ENCODE data around the gene DUSP2. TPM values are rescaled to one million over a fixed set of nuclear protein-coding genes. Genes with fewer than 3 reads are reported as not detected.

Gene DUSP2
- polyA plus RNA-seq, 3 donors: 48.4 to 392 (median 66.1) TPM

GRCh38 chr2:96138179-96139145 is 6.8 kb downstream of the DUSP2 start, which contains the start of gene ASTL:
Gene ASTL (minus strand): TSS chr2:96138502. CDS start chr2:96138436, 66 bp downstream.
- H3K4me3 ChIP-seq (replicated peaks in 1 of 3; ENCODE audit: low read depth in 2 of 3, low read length in 3 of 3): no peak within 1 kb of the TSS
- peaks cover 13% of the 10 kb centered on the region for H3K4me1 Mint-ChIP-seq
- H3K27ac Mint-ChIP-seq: peak within 1 kb of the TSS in 1 of 7 donors; percentile 6
- no peak within 1 kb of the TSS for H2AFZ ChIP-seq (ENCODE audit: insufficient read depth, low read depth, low read length, poor library complexity, severe bottlenecking)
- intact Hi-C loops (cut with micrococcal nuclease): loop anchor here (1.0 to 2.0 kb wide), 3 partner anchors 36 to 128 kb away; partner anchors contain the start of gene CIAO1 (in 1 of the 2)
- H3K9ac ChIP-seq (ENCODE audit: insufficient read depth, low read length, poor library complexity, severe bottlenecking): no peak within 1 kb of the TSS
- no peaks in the 10 kb centered on the region for H3K36me3 ChIP-seq (replicated peaks in 1 of 2; ENCODE audit: control insufficient read depth in 1 of 2, insufficient read depth in 2 of 2, low read length in 2 of 2)
- H3K4me3 Mint-ChIP-seq: no peak within 1 kb of the TSS
- peak; percentile 37 to 56 (median 54) for DNase-seq
- no peak within 1 kb of the TSS for H3K27ac ChIP-seq (ENCODE audit: low read depth in 1 of 2, low read length in 2 of 2)
- no peak within 1 kb of the TSS for H3K4me2 ChIP-seq (replicated peaks; ENCODE audit: extremely low read depth, low read length, poor library complexity, severe bottlenecking)
- no peaks in the 10 kb centered on the region for H3K79me2 ChIP-seq (ENCODE audit: insufficient read depth, low read length)
- no peaks in the 10 kb centered on the region for H3K9me3 ChIP-seq (replicated peaks in 1 of 2; ENCODE audit: control insufficient read depth in 1 of 2, insufficient read depth in 1 of 2, low read length in 2 of 2)
- no peaks in the 10 kb centered on the region for H3K9me3 Mint-ChIP-seq
- H3K27me3 ChIP-seq (ENCODE audit: control insufficient read depth in 2 of 2, insufficient read depth in 2 of 2, low read length in 2 of 2): no peaks in the 10 kb centered on the region
- H4K20me1 ChIP-seq (ENCODE audit: insufficient read depth, low read length): peaks cover 19% of the 10 kb centered on the region
- peaks cover 0 to 4% (median 3%) of the 10 kb centered on the region in 3 donors for H3K27me3 Mint-ChIP-seq (ENCODE audit: low read depth in 3 of 3)
- H3K36me3 Mint-ChIP-seq: peaks cover 3 to 4% of the 10 kb centered on the region in 2 donors
- 52% methylated on average over 6 of the region's 17 CpGs for WGBS (ENCODE audit: insufficient coverage)
- TF ChIP-seq, protein P1, sequence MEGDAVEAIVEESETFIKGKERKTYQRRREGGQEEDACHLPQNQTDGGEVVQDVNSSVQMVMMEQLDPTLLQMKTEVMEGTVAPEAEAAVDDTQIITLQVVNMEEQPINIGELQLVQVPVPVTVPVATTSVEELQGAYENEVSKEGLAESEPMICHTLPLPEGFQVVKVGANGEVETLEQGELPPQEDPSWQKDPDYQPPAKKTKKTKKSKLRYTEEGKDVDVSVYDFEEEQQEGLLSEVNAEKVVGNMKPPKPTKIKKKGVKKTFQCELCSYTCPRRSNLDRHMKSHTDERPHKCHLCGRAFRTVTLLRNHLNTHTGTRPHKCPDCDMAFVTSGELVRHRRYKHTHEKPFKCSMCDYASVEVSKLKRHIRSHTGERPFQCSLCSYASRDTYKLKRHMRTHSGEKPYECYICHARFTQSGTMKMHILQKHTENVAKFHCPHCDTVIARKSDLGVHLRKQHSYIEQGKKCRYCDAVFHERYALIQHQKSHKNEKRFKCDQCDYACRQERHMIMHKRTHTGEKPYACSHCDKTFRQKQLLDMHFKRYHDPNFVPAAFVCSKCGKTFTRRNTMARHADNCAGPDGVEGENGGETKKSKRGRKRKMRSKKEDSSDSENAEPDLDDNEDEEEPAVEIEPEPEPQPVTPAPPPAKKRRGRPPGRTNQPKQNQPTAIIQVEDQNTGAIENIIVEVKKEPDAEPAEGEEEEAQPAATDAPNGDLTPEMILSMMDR (IDR thresholded peaks at IDR 0.05): peak; percentile 52
- peaks cover 0 to 4% of the 10 kb centered on the region in 2 donors for H3K4me1 ChIP-seq (ENCODE audit: control insufficient read depth in 1 of 2, insufficient read depth in 2 of 2, low read length in 2 of 2)

DNA sequence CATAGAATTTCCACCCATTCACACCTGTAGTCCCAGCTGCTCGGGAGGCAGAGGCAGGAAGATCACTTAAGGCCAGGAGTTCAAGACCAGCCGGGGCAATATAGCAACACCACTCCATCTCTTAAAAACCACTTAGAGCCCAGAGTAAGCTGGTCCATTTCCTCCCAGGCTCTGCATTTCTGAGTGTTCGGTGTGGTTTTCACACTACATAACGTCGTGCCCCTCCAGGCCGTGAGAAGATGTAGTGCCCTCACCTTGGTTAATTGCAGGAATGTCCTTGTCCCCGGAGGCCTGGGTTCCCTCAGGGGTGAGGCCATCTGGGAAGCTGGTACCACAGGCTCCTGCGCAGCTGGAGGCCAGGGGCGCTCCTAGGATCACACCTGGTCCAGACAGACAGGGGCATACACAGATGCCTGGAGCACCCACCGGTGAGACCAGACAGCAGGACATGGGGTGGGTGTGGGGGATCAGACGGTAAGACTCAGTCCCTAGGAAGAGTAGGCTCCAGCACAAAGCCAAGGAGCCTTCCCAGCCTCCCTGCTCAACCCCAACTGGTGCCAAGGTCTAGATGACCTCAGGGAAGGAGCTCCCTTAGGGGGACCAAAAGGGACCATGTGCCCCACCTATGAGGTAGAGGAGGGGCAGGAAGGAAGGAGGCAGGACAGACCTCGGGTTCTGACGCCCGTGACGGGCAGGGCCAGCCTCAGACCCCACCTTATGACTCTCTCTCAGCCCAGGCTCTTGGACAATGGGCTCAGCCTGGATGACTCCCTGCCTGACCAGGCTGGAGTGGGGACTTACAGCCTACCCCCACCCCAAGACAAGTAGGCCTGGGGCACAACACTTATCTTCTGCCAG is 7.7 kb downstream of the DUSP2 start:
- H3K27me3 Mint-ChIP-seq (ENCODE audit: low read depth in 3 of 3): peaks cover 0 to 6% (median 3%) of the 10 kb centered on the region in 3 donors
- peaks cover 10% of the 10 kb centered on the region for H4K20me1 ChIP-seq (ENCODE audit: insufficient read depth, low read length)
- no peak overlapping the region for H3K4me3 Mint-ChIP-seq
- no peak overlapping the region for H2AFZ ChIP-seq (ENCODE audit: insufficient read depth, low read depth, low read length, poor library complexity, severe bottlenecking)
- no peak overlapping the region for H3K4me2 ChIP-seq (replicated peaks; ENCODE audit: extremely low read depth, low read length, poor library complexity, severe bottlenecking)
- H3K27ac ChIP-seq (ENCODE audit: low read depth in 1 of 2, low read length in 2 of 2): no peak overlapping the region
- H3K4me1 Mint-ChIP-seq: peaks cover 8% of the 10 kb centered on the region
- no peak overlapping the region for H3K9ac ChIP-seq (ENCODE audit: insufficient read depth, low read length, poor library complexity, severe bottlenecking)
- no peaks in the 10 kb centered on the region for H3K36me3 ChIP-seq (replicated peaks in 1 of 2; ENCODE audit: control insufficient read depth in 1 of 2, insufficient read depth in 2 of 2, low read length in 2 of 2)
- H3K36me3 Mint-ChIP-seq: no peaks in the 10 kb centered on the region
- peak overlapping the region in 1 of 7 donors; percentile 6 for H3K27ac Mint-ChIP-seq
- intact Hi-C loops (cut with micrococcal nuclease): loop anchor here (1.0 to 2.0 kb wide), 3 partner anchors 37 to 129 kb away; partner anchors contain the start of gene CIAO1 (in 1 of the 2)
- peaks cover 0 to under 1% of the 10 kb centered on the region in 2 donors for H3K4me1 ChIP-seq (ENCODE audit: control insufficient read depth in 1 of 2, insufficient read depth in 2 of 2, low read length in 2 of 2)
- TF ChIP-seq, protein P1 (IDR thresholded peaks at IDR 0.05): no peak
- H3K9me3 ChIP-seq (replicated peaks in 1 of 2; ENCODE audit: control insufficient read depth in 1 of 2, insufficient read depth in 1 of 2, low read length in 2 of 2): no peaks in the 10 kb centered on the region
- no peak overlapping the region for H3K4me3 ChIP-seq (replicated peaks in 1 of 3; ENCODE audit: low read depth in 2 of 3, low read length in 3 of 3)
- H3K27me3 ChIP-seq (ENCODE audit: control insufficient read depth in 2 of 2, insufficient read depth in 2 of 2, low read length in 2 of 2): no peaks in the 10 kb centered on the region
- H3K79me2 ChIP-seq (ENCODE audit: insufficient read depth, low read length): no peaks in the 10 kb centered on the region
- H3K9me3 Mint-ChIP-seq: no peaks in the 10 kb centered on the region
- WGBS (ENCODE audit: insufficient coverage): 84% methylated on average over 8 of the region's 15 CpGs
- peak in 1 of 3 donors; percentile 37 for DNase-seq
